ENCODE results near the gene MUC20. TPM values are rescaled to one million over a fixed set of nuclear protein-coding genes. Genes with fewer than 3 reads are reported as not detected.

The MUC20 gene
- total and polyA plus RNA-seq, 2 of the 8 experiments (the other 6 are each of a cell fraction or from before 2014, with no cell fraction given), result 0.24 to 0.26 TPM

DNA sequence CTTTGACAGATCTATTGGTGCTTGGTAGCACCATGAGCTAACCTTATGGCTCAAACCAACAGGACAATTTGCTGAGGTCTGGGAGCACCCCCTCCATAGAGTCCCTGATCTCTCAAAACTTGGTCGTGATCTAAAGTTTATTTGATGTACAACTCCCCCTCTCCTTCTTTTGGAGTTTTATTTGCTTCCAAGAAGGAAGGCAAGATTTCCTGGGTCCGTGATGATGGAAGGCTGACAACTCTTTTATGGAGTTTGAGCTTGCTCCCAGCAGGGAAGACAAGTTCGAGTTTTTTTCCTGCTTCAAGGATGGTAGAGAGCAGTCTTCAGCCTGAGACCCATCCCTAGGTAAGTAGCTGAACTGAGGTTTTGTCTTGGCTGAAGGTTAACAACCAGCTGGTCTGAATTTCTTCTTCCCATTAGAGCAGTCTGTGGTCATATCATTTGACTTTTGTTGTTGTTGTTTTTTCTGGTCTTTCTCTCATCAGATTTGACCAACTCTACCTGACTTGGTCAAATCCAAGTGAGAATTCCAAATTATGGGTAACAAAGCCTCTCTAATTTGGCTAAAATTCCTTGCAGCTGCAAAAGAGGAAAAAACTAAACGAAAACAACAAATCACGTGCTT, 2.8 kb upstream of the MUC20 start (continued):
- TF ChIP-seq, protein P1, sequence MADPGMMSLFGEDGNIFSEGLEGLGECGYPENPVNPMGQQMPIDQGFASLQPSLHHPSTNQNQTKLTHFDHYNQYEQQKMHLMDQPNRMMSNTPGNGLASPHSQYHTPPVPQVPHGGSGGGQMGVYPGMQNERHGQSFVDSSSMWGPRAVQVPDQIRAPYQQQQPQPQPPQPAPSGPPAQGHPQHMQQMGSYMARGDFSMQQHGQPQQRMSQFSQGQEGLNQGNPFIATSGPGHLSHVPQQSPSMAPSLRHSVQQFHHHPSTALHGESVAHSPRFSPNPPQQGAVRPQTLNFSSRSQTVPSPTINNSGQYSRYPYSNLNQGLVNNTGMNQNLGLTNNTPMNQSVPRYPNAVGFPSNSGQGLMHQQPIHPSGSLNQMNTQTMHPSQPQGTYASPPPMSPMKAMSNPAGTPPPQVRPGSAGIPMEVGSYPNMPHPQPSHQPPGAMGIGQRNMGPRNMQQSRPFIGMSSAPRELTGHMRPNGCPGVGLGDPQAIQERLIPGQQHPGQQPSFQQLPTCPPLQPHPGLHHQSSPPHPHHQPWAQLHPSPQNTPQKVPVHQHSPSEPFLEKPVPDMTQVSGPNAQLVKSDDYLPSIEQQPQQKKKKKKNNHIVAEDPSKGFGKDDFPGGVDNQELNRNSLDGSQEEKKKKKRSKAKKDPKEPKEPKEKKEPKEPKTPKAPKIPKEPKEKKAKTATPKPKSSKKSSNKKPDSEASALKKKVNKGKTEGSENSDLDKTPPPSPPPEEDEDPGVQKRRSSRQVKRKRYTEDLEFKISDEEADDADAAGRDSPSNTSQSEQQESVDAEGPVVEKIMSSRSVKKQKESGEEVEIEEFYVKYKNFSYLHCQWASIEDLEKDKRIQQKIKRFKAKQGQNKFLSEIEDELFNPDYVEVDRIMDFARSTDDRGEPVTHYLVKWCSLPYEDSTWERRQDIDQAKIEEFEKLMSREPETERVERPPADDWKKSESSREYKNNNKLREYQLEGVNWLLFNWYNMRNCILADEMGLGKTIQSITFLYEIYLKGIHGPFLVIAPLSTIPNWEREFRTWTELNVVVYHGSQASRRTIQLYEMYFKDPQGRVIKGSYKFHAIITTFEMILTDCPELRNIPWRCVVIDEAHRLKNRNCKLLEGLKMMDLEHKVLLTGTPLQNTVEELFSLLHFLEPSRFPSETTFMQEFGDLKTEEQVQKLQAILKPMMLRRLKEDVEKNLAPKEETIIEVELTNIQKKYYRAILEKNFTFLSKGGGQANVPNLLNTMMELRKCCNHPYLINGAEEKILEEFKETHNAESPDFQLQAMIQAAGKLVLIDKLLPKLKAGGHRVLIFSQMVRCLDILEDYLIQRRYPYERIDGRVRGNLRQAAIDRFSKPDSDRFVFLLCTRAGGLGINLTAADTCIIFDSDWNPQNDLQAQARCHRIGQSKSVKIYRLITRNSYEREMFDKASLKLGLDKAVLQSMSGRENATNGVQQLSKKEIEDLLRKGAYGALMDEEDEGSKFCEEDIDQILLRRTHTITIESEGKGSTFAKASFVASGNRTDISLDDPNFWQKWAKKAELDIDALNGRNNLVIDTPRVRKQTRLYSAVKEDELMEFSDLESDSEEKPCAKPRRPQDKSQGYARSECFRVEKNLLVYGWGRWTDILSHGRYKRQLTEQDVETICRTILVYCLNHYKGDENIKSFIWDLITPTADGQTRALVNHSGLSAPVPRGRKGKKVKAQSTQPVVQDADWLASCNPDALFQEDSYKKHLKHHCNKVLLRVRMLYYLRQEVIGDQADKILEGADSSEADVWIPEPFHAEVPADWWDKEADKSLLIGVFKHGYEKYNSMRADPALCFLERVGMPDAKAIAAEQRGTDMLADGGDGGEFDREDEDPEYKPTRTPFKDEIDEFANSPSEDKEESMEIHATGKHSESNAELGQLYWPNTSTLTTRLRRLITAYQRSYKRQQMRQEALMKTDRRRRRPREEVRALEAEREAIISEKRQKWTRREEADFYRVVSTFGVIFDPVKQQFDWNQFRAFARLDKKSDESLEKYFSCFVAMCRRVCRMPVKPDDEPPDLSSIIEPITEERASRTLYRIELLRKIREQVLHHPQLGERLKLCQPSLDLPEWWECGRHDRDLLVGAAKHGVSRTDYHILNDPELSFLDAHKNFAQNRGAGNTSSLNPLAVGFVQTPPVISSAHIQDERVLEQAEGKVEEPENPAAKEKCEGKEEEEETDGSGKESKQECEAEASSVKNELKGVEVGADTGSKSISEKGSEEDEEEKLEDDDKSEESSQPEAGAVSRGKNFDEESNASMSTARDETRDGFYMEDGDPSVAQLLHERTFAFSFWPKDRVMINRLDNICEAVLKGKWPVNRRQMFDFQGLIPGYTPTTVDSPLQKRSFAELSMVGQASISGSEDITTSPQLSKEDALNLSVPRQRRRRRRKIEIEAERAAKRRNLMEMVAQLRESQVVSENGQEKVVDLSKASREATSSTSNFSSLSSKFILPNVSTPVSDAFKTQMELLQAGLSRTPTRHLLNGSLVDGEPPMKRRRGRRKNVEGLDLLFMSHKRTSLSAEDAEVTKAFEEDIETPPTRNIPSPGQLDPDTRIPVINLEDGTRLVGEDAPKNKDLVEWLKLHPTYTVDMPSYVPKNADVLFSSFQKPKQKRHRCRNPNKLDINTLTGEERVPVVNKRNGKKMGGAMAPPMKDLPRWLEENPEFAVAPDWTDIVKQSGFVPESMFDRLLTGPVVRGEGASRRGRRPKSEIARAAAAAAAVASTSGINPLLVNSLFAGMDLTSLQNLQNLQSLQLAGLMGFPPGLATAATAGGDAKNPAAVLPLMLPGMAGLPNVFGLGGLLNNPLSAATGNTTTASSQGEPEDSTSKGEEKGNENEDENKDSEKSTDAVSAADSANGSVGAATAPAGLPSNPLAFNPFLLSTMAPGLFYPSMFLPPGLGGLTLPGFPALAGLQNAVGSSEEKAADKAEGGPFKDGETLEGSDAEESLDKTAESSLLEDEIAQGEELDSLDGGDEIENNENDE (IDR thresholded peaks at IDR 0.05; ENCODE audit: insufficient replicate concordance, low read length), result no peak
- no peak for TF ChIP-seq JUN (IDR thresholded peaks at IDR 0.05; ENCODE audit: low read depth, low read length)
- no peak for TF ChIP-seq NANOG (IDR thresholded peaks at IDR 0.05; ENCODE audit: insufficient read depth, low read depth, low read length, poor library complexity, severe bottlenecking)
- TF ChIP-seq RXRA (IDR thresholded peaks at IDR 0.05; ENCODE audit: insufficient read depth, low read depth, low read length), result no peak
- TF ChIP-seq ATF3 (IDR thresholded peaks at IDR 0.05; ENCODE audit: insufficient read depth, low read depth, low read length), result no peak
- TF ChIP-seq POLR2AphosphoS5 (IDR thresholded peaks at IDR 0.05; ENCODE audit: low read depth, low read length), result no peak
- TF ChIP-seq BACH1 (IDR thresholded peaks at IDR 0.05; ENCODE audit: low read length), result no peak
- TF ChIP-seq TEAD4 (IDR thresholded peaks at IDR 0.05; ENCODE audit: low read depth, low read length), result no peak
- no peak for TF ChIP-seq HDAC6 (IDR thresholded peaks at IDR 0.05; ENCODE audit: low read depth, low read length)
- no peak for TF ChIP-seq RNF2 (IDR thresholded peaks at IDR 0.05; ENCODE audit: borderline replicate concordance, low read depth, low read length, missing control alignments, poor library complexity, severe bottlenecking)

All from H1 (cell line).